ENCODE results near the gene RELL1. TPM values are rescaled to one million over a fixed set of nuclear protein-coding genes. Genes with fewer than 3 reads are reported as not detected.
A peak's percentile ranks its signal among the peaks of the same experiment; 100 is the strongest.

RELL1 gene
- total RNA-seq, 1 donor from 2014 or later, result 36.6 TPM

DNA sequence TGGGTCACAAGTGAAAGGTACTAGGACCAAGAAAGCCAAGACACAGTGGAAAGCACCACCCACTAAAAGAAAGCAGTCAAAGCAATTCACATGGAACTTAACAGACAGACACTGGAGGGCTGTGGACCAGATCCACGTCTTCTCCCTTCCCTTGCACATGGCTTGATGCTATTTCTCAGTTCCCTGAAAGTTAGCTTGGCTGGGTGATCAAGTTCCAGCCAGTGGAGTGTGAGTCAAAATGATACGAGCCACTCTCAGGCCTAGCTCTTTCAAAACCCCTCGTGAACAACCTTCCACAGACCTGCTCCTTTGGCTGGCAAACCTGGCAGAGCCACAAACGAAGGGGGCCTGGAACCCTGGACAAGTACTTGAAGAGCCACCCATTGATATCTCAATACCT, 52.0 kb downstream of the RELL1 start:
- no peaks in the 10 kb centered on the region for H3K9me3 Mint-ChIP-seq (ENCODE audit: unreplicated experiment)
- DNase-seq (ENCODE audit: low spot score), result no peak
- H3K27ac Mint-ChIP-seq (ENCODE audit: unreplicated experiment), result no peak overlapping the region
- TF ChIP-seq, protein P1, sequence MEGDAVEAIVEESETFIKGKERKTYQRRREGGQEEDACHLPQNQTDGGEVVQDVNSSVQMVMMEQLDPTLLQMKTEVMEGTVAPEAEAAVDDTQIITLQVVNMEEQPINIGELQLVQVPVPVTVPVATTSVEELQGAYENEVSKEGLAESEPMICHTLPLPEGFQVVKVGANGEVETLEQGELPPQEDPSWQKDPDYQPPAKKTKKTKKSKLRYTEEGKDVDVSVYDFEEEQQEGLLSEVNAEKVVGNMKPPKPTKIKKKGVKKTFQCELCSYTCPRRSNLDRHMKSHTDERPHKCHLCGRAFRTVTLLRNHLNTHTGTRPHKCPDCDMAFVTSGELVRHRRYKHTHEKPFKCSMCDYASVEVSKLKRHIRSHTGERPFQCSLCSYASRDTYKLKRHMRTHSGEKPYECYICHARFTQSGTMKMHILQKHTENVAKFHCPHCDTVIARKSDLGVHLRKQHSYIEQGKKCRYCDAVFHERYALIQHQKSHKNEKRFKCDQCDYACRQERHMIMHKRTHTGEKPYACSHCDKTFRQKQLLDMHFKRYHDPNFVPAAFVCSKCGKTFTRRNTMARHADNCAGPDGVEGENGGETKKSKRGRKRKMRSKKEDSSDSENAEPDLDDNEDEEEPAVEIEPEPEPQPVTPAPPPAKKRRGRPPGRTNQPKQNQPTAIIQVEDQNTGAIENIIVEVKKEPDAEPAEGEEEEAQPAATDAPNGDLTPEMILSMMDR (IDR thresholded peaks at IDR 0.05; ENCODE audit: unreplicated experiment), result no peak
- H3K4me3 Mint-ChIP-seq (ENCODE audit: unreplicated experiment), result no peak overlapping the region
- H3K27me3 Mint-ChIP-seq (ENCODE audit: unreplicated experiment), result peaks cover 6% of the 10 kb centered on the region
- H3K4me1 Mint-ChIP-seq (ENCODE audit: unreplicated experiment), result no peaks in the 10 kb centered on the region
- H3K36me3 Mint-ChIP-seq (ENCODE audit: low read depth, unreplicated experiment), result peaks cover 41% of the 10 kb centered on the region

GRCh38 chr4:37632836-37633235, 53.3 kb downstream of the RELL1 start:
- Mint-ChIP-seq H3K4me1 (ENCODE audit: unreplicated experiment) (no peaks in the 10 kb centered on the region), H3K27ac (ENCODE audit: unreplicated experiment) (no peak overlapping the region), H3K4me3 (ENCODE audit: unreplicated experiment) (no peak overlapping the region), H3K36me3 (ENCODE audit: low read depth, unreplicated experiment) (peaks cover 42% of the 10 kb centered on the region), H3K27me3 (ENCODE audit: unreplicated experiment) (peaks cover 6% of the 10 kb centered on the region), H3K9me3 (ENCODE audit: unreplicated experiment) (no peaks in the 10 kb centered on the region)
- TF ChIP-seq, protein P1 (IDR thresholded peaks at IDR 0.05; ENCODE audit: unreplicated experiment), result no peak
- no peak for DNase-seq (ENCODE audit: low spot score)

- peaks cover 6% of the 10 kb centered on the region for H3K27me3 Mint-ChIP-seq (ENCODE audit: unreplicated experiment)
- H3K27ac Mint-ChIP-seq (ENCODE audit: unreplicated experiment), result no peak overlapping the region
These were observed 54.6 kb downstream of the RELL1 start for GRCh38 chr4:37631551-37631950.

GRCh38 chr4:37629713-37630112, 56.5 kb downstream of the RELL1 start:
- H3K4me1 Mint-ChIP-seq (ENCODE audit: unreplicated experiment), result no peaks in the 10 kb centered on the region
- peaks cover 28% of the 10 kb centered on the region for H3K36me3 Mint-ChIP-seq (ENCODE audit: low read depth, unreplicated experiment)
- TF ChIP-seq, protein P1 (IDR thresholded peaks at IDR 0.05; ENCODE audit: unreplicated experiment), result no peak
- peak overlapping the region; percentile 11 for H3K4me3 Mint-ChIP-seq (ENCODE audit: unreplicated experiment)
- no peaks in the 10 kb centered on the region for H3K9me3 Mint-ChIP-seq (ENCODE audit: unreplicated experiment)
- DNase-seq (ENCODE audit: low spot score), result no peak
- H3K27ac Mint-ChIP-seq (ENCODE audit: unreplicated experiment), result no peak overlapping the region
- peaks cover 6% of the 10 kb centered on the region for H3K27me3 Mint-ChIP-seq (ENCODE audit: unreplicated experiment)

More at GRCh38 chr4:37631551-37631950, 54.6 kb downstream of the RELL1 start:
- Mint-ChIP-seq H3K9me3 (ENCODE audit: unreplicated experiment) (no peaks in the 10 kb centered on the region), H3K36me3 (ENCODE audit: low read depth, unreplicated experiment) (peaks cover 32% of the 10 kb centered on the region), H3K4me1 (ENCODE audit: unreplicated experiment) (no peaks in the 10 kb centered on the region), H3K4me3 (ENCODE audit: unreplicated experiment) (no peak overlapping the region)
- no peak for DNase-seq (ENCODE audit: low spot score)
- TF ChIP-seq, protein P1 (IDR thresholded peaks at IDR 0.05; ENCODE audit: unreplicated experiment), result no peak

DNA sequence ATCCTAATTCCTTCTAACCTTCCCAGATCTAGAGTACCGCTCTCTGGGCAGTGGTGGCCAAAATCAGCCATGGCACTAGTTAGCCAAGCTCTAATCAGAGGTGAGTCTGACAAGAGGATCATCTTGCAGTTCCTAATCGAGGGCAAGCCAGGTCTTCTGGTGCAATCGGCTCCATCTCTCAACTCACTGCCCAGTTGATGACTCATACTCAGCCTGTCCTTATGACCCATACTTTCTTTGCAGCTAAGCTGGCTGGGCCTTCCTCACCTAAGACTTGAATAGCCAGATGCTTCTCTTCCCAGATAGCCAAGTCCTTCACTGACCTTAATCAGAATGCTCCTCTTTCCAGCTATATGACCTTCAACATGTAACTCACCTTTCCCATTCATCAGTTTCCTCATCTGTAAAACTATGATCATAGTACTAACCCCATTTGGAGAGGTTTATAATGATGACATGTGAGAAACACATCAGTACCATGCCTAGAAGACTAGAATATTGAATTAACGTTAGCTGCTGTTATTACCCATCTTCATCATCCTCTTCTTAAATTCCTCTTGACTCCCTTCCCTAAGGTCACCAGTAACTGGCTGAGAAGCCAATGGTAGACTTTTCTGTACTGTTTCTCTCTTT, 57.1 kb downstream of the RELL1 start:
- H3K36me3 Mint-ChIP-seq (ENCODE audit: low read depth, unreplicated experiment), result peaks cover 27% of the 10 kb centered on the region
- H3K4me3 Mint-ChIP-seq (ENCODE audit: unreplicated experiment), result peak overlapping the region; percentile 11
- no peak for DNase-seq (ENCODE audit: low spot score)
- no peak overlapping the region for H3K27ac Mint-ChIP-seq (ENCODE audit: unreplicated experiment)
- H3K9me3 Mint-ChIP-seq (ENCODE audit: unreplicated experiment), result no peaks in the 10 kb centered on the region
- TF ChIP-seq, protein P1 (IDR thresholded peaks at IDR 0.05; ENCODE audit: unreplicated experiment), result no peak
- peaks cover 6% of the 10 kb centered on the region for H3K27me3 Mint-ChIP-seq (ENCODE audit: unreplicated experiment)
- H3K4me1 Mint-ChIP-seq (ENCODE audit: unreplicated experiment), result no peaks in the 10 kb centered on the region
